ENCODE results near the gene LHFPL6. TPM values are rescaled to one million over a fixed set of nuclear protein-coding genes. Genes with fewer than 3 reads are reported as not detected.

The LHFPL6 gene
- total and polyA plus RNA-seq, 11 donors, result 34.4 to 74.4 (median 53.2) TPM

DNA sequence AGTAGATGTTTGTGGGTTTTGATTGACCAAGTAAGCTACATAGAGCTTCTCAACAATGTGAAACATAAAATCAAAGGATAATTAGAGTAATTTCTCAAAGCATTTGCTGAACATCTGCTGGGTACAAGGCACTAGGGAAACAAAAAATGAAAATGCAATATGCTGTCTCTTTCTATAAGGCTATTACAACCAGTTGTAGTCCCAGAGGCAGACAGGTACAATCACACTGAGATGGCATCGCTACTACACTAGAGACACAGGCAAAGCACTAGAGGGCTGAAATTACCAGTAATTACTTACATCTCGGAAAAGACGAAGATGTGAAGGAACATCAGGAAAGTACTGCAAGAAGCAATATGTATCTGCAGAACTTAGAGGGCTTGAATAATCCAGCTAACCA, 133.3 kb downstream of the LHFPL6 start:
- Histone ChIP-seq H3K27ac (no peak overlapping the region), H3K36me3 (no peaks in the 10 kb centered on the region), H3K9me3 (no peaks in the 10 kb centered on the region), H3K4me1 (peaks cover 0 to 53% (median 18%) of the 10 kb centered on the region in 12 donors), H3K4me3 (no peak overlapping the region), H3K27me3 (no peaks in the 10 kb centered on the region)
- TF ChIP-seq, protein P1, sequence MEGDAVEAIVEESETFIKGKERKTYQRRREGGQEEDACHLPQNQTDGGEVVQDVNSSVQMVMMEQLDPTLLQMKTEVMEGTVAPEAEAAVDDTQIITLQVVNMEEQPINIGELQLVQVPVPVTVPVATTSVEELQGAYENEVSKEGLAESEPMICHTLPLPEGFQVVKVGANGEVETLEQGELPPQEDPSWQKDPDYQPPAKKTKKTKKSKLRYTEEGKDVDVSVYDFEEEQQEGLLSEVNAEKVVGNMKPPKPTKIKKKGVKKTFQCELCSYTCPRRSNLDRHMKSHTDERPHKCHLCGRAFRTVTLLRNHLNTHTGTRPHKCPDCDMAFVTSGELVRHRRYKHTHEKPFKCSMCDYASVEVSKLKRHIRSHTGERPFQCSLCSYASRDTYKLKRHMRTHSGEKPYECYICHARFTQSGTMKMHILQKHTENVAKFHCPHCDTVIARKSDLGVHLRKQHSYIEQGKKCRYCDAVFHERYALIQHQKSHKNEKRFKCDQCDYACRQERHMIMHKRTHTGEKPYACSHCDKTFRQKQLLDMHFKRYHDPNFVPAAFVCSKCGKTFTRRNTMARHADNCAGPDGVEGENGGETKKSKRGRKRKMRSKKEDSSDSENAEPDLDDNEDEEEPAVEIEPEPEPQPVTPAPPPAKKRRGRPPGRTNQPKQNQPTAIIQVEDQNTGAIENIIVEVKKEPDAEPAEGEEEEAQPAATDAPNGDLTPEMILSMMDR (IDR thresholded peaks at IDR 0.05), result no peak
- TF ChIP-seq POLR2A (IDR thresholded peaks at IDR 0.05), result no peak
- DNase-seq (no peak), ATAC-seq (no peak)
- 95 to 98% (median 98%) methylated on average over 3 of the region's 3 CpGs for WGBS, 4 donors
- intact Hi-C loops (cut with DNase I), result no loop called here

DNA sequence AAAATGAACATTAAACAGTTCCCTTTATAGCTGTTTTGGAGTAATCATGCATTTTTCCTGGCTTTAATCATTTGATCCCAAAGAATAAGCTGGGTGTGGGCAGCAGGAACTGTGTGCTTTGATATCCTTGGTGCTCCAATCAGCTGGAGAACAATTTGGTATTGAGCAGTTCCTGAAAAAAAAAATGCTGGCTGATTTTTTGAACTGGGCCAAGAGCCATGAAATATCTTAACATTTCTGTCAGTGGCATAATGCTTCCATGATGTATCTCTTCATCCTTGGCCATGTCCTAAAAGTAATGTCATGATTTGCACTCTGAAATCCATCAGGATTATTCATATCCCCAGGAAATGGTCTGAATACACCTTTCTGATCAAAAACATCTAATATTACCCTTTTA, 134.7 kb downstream of the LHFPL6 start:
- Histone ChIP-seq H3K4me1 (peaks cover 0 to 53% (median 16%) of the 10 kb centered on the region in 12 donors), H3K27me3 (no peaks in the 10 kb centered on the region), H3K27ac (no peak overlapping the region), H3K9me3 (no peaks in the 10 kb centered on the region), H3K4me3 (no peak overlapping the region), H3K36me3 (no peaks in the 10 kb centered on the region)
- DNase-seq (no peak), ATAC-seq (no peak)
- intact Hi-C loops (cut with DNase I), result no loop called here
- TF ChIP-seq, protein P1 (IDR thresholded peaks at IDR 0.05), result no peak
- no peak for TF ChIP-seq POLR2A (IDR thresholded peaks at IDR 0.05)

DNA sequence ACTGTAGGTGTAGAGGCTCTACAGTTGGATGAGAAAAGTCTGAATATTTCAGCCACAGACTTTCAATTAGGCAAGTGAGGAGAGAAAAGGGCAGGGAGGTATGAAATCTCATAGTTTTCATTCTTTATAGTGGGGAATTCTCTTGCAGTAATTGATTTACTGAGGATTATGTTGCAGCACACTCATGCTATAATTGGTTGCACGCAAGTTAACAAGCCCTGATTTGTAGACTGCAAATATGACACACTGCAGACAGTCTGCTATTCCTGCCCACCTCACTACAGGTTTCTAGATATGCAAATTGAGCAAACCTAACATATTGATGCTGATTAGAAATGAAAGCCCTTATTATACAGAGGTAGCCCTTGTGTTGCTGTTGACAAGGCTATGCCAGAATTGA, 139.4 kb downstream of the LHFPL6 start:
- H3K27me3 ChIP-seq, result no peaks in the 10 kb centered on the region
- H3K27ac ChIP-seq, result no peak overlapping the region
- H3K9me3 ChIP-seq, result no peaks in the 10 kb centered on the region
- DNase-seq, result no peak
- intact Hi-C loops (cut with DNase I), result loop anchor here in 5 of 10 donors (1.0 to 5.0 kb wide), 5 partner anchors 34 to 59 kb away; no protein-coding TSS in a partner anchor
- WGBS, 4 donors, result 73 to 85% (median 82%) methylated on average over 1 of the region's 1 CpG
- ATAC-seq, result no peak
- no peaks in the 10 kb centered on the region for H3K36me3 ChIP-seq
- H3K4me3 ChIP-seq, result no peak overlapping the region
- H3K4me1 ChIP-seq, result peaks cover 0 to 85% (median 37%) of the 10 kb centered on the region in 12 donors
- TF ChIP-seq, protein P1 (IDR thresholded peaks at IDR 0.05), result no peak
- no peak for TF ChIP-seq POLR2A (IDR thresholded peaks at IDR 0.05)

DNA sequence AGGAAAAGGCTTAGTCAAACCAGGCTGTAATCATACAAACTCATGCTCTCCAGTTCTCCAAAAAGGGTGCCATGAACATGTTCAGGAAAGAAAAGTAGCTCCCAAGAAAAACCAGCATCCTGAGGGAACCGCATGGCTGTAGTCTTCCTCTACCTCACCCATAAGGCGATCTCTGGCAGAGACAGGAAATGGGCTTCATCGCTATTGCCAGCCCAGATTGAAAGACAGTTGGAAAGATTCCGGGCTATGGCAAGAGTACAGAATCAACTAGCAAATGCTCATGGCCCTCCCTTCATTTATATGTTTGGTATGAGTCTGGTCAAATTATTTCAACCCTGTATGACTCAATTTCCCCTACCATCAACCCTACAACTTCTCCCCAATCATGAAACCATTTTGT, 140.1 kb downstream of the LHFPL6 start:
- H3K36me3 ChIP-seq, result no peaks in the 10 kb centered on the region
- H3K4me1 ChIP-seq, result peaks cover 0 to 84% (median 37%) of the 10 kb centered on the region in 12 donors
- intact Hi-C loops (cut with DNase I), result loop anchor here in 4 of 10 donors (5.0 kb wide), 4 partner anchors 34 to 59 kb away; no protein-coding TSS in a partner anchor
- no peaks in the 10 kb centered on the region for H3K9me3 ChIP-seq
- no peak overlapping the region for H3K4me3 ChIP-seq
- ATAC-seq (peak in 1 of 4 donors; percentile 4), DNase-seq (no peak)
- 83 to 92% (median 91%) methylated on average over 4 of the region's 4 CpGs for WGBS, 4 donors
- H3K27ac ChIP-seq, result peak overlapping the region in 9 of 12 donors; percentile 6 to 80 (median 69)
- TF ChIP-seq, protein P1 (IDR thresholded peaks at IDR 0.05), result no peak
- no peak for TF ChIP-seq POLR2A (IDR thresholded peaks at IDR 0.05)
- H3K27me3 ChIP-seq, result no peaks in the 10 kb centered on the region
